Epithelial cell of proximal tubule (primary cell): ENCODE results near the gene CPB2. TPM values are rescaled to one million over a fixed set of nuclear protein-coding genes. Genes with fewer than 3 reads are reported as not detected.
A peak's percentile ranks its signal among the peaks of the same experiment; 100 is the strongest.

Experiments
- DNase-seq: peaks from one replicate; pipeline ENCODE4 v3.0.0-alpha.2; 2011; ENCODE audit warnings: low read depth
- H3K4me3 ChIP-seq: 2 replicates; pipeline ENCODE4 v1.5.1; 2011; ENCODE audit warnings: low read depth, mild to moderate bottlenecking, low read length
- total RNA-seq: library from RNA; depleted of rRNA; stranded (reverse); fragments of >200 nt; gene quantifications from 2 replicates; pipeline ENCODE4 v1.2.3, GENCODE V29; 2015
- TF ChIP-seq, protein P1 (sequence below): conservative IDR thresholded peaks from 2 replicates; pipeline ENCODE4 v1.5.1; 2012; ENCODE audit warnings: low read depth, mild to moderate bottlenecking, low read length

The CPB2 gene
- total RNA-seq, 1 donor from 2014 or later = not detected

- no peak for DNase-seq
- TF ChIP-seq, protein P1, sequence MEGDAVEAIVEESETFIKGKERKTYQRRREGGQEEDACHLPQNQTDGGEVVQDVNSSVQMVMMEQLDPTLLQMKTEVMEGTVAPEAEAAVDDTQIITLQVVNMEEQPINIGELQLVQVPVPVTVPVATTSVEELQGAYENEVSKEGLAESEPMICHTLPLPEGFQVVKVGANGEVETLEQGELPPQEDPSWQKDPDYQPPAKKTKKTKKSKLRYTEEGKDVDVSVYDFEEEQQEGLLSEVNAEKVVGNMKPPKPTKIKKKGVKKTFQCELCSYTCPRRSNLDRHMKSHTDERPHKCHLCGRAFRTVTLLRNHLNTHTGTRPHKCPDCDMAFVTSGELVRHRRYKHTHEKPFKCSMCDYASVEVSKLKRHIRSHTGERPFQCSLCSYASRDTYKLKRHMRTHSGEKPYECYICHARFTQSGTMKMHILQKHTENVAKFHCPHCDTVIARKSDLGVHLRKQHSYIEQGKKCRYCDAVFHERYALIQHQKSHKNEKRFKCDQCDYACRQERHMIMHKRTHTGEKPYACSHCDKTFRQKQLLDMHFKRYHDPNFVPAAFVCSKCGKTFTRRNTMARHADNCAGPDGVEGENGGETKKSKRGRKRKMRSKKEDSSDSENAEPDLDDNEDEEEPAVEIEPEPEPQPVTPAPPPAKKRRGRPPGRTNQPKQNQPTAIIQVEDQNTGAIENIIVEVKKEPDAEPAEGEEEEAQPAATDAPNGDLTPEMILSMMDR = no peak
- no peak overlapping the region for H3K4me3 ChIP-seq
Observed at GRCh38 chr13:46121597-46122163, 16.8 kb upstream of the CPB2 start.

- DNase-seq = no peak
- TF ChIP-seq, protein P1 = no peak
- no peak overlapping the region for H3K4me3 ChIP-seq
Observed at GRCh38 chr13:46121033-46121432, 16.2 kb upstream of the CPB2 start.

- DNase-seq = peak; percentile 48
- no peak overlapping the region for H3K4me3 ChIP-seq
- TF ChIP-seq, protein P1 = no peak
Observed at GRCh38 chr13:46119883-46120614, 15.2 kb upstream of the CPB2 start.

- no peak for DNase-seq
- H3K4me3 ChIP-seq = no peak overlapping the region
- TF ChIP-seq, protein P1 = no peak
Observed at GRCh38 chr13:46116653-46117502, 12.0 kb upstream of the CPB2 start.

DNA sequence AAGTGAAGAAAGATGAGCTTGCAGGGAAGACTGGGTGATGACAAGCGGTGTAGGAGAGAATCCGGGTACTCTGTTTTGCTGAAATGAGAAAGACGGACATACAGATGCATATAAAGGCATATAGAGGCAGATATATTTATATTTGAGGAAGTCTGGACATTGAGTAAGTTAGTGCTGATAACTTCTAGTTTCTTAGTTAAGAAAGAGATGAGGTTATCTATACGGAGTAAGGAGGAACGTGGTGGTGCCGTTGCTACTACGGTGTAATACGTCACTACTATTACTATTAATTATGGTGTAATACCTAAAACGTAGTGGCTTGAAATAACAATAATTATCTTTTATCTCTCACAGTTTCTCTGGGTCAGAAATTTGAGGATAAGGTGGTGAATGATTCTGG is 9.8 kb upstream of the CPB2 start:
- TF ChIP-seq, protein P1 = no peak
- no peak overlapping the region for H3K4me3 ChIP-seq
- DNase-seq = no peak

DNA sequence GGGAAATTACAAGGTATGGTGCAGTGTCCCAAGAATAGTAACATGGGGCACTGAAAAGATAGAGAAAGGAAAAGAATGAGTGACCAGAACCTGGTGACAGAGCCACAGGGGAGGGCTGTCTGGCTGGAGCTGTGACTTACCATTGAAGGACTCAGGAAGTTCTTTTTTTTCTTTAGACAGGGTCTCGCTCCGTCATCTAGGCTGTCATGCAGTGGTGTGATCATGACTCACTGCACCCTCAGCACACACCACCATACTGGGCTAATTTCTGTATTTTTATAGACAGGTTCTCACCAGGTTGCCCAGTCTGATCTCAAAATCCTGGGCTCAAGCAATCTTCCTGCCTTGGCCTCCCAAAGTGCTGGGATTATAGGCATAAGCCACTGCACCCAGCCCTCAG is 8.8 kb upstream of the CPB2 start:
- no peak for DNase-seq
- TF ChIP-seq, protein P1 = no peak
- no peak overlapping the region for H3K4me3 ChIP-seq
